ENCODE results near the gene SHE.
A peak's percentile ranks its signal among the peaks of the same experiment; 100 is the strongest.

The SHE gene

DNA sequence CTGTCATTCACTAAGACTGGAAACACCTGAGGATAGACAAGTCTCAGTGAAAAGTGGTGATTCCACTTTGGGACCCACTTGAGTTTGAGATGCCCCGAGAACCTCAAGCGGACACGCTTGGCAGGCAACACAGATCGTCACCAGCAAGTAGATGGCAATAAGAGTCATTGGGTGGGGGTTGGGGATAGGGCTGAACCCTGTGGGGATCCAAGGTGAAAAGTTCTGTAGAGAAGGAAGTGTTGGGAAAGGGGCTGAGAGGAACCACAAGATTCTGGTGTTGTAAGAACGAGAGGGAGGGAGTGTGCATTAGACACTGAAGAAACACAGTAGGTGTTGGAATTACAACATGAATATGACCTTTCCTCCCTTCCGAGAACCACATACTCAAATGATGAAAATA lies 45.6 kb downstream of the SHE start:
- H3K9ac ChIP-seq (ENCODE audit: low read length) = no peak overlapping the region
- H3K27ac ChIP-seq (ENCODE audit: low read depth, low read length) = no peak overlapping the region
- no peaks in the 10 kb centered on the region for H3K27me3 ChIP-seq (ENCODE audit: control insufficient read depth in 1 of 2, insufficient read depth in 2 of 2, low read length in 2 of 2)
- H3K4me3 ChIP-seq (ENCODE audit: low read depth in 1 of 2, low read length in 2 of 2) = no peak overlapping the region
- H3K9me3 ChIP-seq (ENCODE audit: low read length) = no peaks in the 10 kb centered on the region
- no peaks in the 10 kb centered on the region for H3K4me1 ChIP-seq (ENCODE audit: insufficient read depth, low read length)
- peaks cover 60% of the 10 kb centered on the region for H3K36me3 ChIP-seq (ENCODE audit: insufficient read depth, low read length)

DNA sequence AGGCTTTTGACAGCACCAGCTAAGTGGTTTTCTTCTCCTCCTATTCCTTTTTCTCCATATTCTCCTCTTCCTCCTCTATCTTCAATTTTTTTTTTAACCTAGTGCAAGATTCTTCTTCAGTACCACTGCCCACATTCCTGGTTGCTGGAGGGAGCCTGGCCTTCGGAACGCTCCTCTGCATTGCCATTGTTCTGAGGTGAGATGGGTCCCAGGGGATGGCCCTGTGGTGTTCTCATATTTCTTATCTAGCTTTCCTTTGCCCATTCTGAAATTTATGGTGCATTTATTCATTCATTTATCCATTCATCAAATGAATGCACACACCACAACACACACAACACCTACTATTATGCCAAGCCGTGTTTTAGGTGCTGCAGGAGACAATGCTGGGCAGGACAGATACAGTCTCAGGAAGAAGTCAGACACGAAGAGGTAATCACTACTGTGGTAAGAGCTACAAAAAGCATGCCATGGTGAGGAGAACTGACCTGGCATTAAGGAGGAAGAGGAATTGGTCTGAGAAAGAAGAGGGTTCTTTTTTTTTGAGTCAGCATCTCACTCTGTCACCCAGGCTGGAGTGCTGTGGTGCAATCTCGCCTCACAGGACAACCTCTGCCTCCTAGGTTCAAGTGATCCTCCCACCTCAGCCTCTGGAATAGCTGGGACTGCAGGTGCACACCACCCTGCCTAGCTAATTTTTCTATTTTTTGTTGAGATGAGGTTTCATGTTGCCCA lies 47.7 kb downstream of the SHE start:
- no peak overlapping the region for H3K4me3 ChIP-seq (ENCODE audit: low read depth in 1 of 2, low read length in 2 of 2)
- H3K27me3 ChIP-seq (ENCODE audit: control insufficient read depth in 1 of 2, insufficient read depth in 2 of 2, low read length in 2 of 2) = no peaks in the 10 kb centered on the region
- H3K36me3 ChIP-seq (ENCODE audit: insufficient read depth, low read length) = peaks cover 68% of the 10 kb centered on the region
- no peak overlapping the region for H3K27ac ChIP-seq (ENCODE audit: low read depth, low read length)
- no peaks in the 10 kb centered on the region for H3K4me1 ChIP-seq (ENCODE audit: insufficient read depth, low read length)
- H3K9ac ChIP-seq (ENCODE audit: low read length) = no peak overlapping the region
- no peaks in the 10 kb centered on the region for H3K9me3 ChIP-seq (ENCODE audit: low read length)

DNA sequence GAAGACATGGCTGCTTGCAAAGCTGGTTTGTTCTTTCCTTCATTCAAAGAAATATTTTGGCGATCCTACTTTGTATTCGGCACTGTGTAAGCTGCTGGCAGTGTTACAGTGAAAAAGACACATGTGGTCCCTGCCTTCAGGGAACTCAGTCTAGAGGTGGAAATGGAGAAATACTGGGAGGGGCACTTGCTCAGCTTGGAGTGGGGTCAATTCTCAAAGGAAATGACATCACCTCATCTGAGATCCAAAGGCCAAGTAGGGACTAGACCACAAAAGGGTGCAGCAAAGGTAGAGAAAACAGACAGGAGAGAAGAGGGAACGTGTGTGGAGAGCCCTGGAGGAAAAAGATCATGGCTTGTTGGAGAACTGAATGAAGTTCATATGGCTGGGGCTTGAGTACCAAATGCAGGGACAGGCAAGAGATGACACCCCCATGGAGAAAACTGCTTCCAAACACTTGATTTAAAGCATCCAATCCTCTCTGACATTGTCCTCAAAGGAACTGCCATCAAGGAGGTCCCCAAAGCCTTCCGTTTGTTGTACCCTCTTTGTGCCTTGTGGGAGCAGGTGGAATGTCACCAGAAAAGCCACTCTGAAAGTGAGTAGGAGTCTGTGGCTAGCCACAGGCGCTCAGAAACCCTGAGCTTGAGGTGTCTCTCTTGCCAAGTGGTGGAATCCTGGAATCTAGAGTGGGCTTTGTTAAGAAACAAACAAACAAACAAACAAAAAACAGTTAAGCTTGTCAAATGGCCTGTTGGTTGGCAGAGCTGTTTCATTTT lies 48.4 kb downstream of the SHE start:
- no peak overlapping the region for H3K4me3 ChIP-seq (ENCODE audit: low read depth in 1 of 2, low read length in 2 of 2)
- no peaks in the 10 kb centered on the region for H3K27me3 ChIP-seq (ENCODE audit: control insufficient read depth in 1 of 2, insufficient read depth in 2 of 2, low read length in 2 of 2)
- H3K36me3 ChIP-seq (ENCODE audit: insufficient read depth, low read length) = peaks cover 64% of the 10 kb centered on the region
- H3K4me1 ChIP-seq (ENCODE audit: insufficient read depth, low read length) = no peaks in the 10 kb centered on the region
- no peaks in the 10 kb centered on the region for H3K9me3 ChIP-seq (ENCODE audit: low read length)
- no peak overlapping the region for H3K27ac ChIP-seq (ENCODE audit: low read depth, low read length)
- H3K9ac ChIP-seq (ENCODE audit: low read length) = no peak overlapping the region

DNA sequence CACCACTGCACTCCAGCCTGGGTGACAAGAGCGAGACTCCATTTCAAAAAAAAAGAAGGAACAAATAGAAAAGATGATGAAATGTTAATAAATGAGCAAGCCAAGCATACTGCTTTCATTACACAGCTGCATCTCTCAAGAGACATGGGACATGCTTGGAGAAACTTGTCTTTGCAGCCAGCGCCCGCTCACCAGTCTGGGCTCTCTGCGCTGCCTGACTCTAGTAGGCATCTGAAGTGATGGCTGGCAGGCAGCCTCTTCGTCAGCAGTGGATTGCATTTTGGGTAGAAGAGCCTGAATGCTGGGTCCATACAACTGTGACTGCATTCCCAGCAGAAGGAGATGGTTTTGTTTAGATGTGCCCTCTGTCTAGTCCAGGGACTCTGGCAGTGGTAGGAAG lies 49.1 kb downstream of the SHE start:
- no peak overlapping the region for H3K27ac ChIP-seq (ENCODE audit: low read depth, low read length)
- H3K36me3 ChIP-seq (ENCODE audit: insufficient read depth, low read length) = peaks cover 68% of the 10 kb centered on the region
- H3K9ac ChIP-seq (ENCODE audit: low read length) = no peak overlapping the region
- H3K27me3 ChIP-seq (ENCODE audit: control insufficient read depth in 1 of 2, insufficient read depth in 2 of 2, low read length in 2 of 2) = no peaks in the 10 kb centered on the region
- no peaks in the 10 kb centered on the region for H3K9me3 ChIP-seq (ENCODE audit: low read length)
- H3K4me3 ChIP-seq (ENCODE audit: low read depth in 1 of 2, low read length in 2 of 2) = no peak overlapping the region
- H3K4me1 ChIP-seq (ENCODE audit: insufficient read depth, low read length) = no peaks in the 10 kb centered on the region

DNA sequence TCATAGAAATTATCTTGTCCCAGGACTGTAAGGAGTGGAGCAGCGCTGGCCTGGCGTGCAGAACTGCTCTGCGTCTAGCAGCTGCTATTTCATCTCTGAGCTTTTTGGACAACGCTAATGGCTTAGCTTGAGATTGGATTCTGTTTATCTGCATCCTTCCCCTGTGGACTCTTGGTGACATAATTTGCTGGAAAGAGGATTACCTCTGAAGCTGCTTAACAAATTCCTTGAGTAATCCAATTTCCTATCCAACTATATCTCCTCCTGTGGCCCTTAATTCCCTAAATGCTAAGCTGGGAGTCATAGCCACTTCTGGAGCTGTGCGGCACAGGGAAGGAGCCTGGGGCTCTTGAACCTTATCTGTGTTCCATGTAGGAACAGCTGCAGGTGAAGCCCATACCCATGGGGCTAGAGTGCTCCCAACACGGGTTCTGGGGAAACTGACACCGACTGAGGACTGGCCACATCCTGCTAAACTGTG lies 53.8 kb downstream of the SHE start:
- Histone ChIP-seq H3K4me1 (ENCODE audit: insufficient read depth, low read length) (peaks cover 12% of the 10 kb centered on the region), H3K27ac (ENCODE audit: low read depth, low read length) (no peak overlapping the region), H3K36me3 (ENCODE audit: insufficient read depth, low read length) (peaks cover 46% of the 10 kb centered on the region)

DNA sequence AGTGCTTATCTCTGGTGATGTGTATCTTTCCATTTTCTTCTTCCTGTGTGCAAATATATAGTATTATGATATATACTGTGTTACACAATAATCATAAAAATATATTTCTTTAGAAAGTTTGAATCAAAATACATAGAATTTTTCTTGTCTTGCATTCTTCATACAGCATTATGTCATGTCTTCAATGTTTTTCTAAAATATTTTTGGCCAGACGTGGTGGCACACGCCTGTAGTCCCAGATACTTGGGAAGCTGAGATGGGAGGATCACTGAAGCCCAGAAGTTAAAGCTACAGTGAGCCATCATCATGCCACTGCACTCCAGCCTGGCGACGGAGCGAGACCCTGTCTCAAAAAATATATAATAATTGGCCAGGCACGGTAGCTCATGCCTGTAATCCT lies 55.4 kb downstream of the SHE start:
- peaks cover 36% of the 10 kb centered on the region for H3K36me3 ChIP-seq (ENCODE audit: insufficient read depth, low read length)
- no peak overlapping the region for H3K4me3 ChIP-seq (ENCODE audit: low read depth in 1 of 2, low read length in 2 of 2)
- no peak overlapping the region for H3K27ac ChIP-seq (ENCODE audit: low read depth, low read length)

More for the DNA sequence above, 53.8 kb downstream of the SHE start:
- H3K9me3 ChIP-seq (ENCODE audit: low read length) = no peaks in the 10 kb centered on the region
- no peak overlapping the region for H3K4me3 ChIP-seq (ENCODE audit: low read depth in 1 of 2, low read length in 2 of 2)
- H3K9ac ChIP-seq (ENCODE audit: low read length) = no peak overlapping the region
- H3K27me3 ChIP-seq (ENCODE audit: control insufficient read depth in 1 of 2, insufficient read depth in 2 of 2, low read length in 2 of 2) = no peaks in the 10 kb centered on the region

DNA sequence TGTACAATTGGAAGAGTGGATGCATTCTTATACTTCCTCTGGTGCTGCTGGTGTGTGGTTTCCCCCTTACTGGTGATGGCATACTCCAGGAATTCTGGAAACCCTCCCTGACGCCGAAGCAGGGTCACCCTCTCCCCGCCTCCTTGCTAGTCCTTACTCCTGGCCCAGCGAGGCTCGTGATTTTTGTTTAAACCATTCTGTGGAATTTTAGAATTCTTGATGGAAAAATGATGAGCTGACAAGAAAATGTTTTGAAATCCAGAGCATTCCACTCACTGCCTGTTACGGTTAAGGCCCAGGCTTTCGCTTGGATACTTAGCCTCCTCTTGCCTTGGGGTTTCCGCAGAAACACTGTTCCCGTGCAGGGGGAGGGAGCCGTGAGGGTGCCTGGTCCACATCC lies 55.9 kb downstream of the SHE start:
- Histone ChIP-seq H3K36me3 (ENCODE audit: insufficient read depth, low read length) (peaks cover 32% of the 10 kb centered on the region), H3K9me3 (ENCODE audit: low read length) (no peaks in the 10 kb centered on the region), H3K9ac (ENCODE audit: low read length) (no peak overlapping the region), H3K27me3 (ENCODE audit: control insufficient read depth in 1 of 2, insufficient read depth in 2 of 2, low read length in 2 of 2) (no peaks in the 10 kb centered on the region), H3K4me1 (ENCODE audit: insufficient read depth, low read length) (peaks cover 33% of the 10 kb centered on the region), H3K27ac (ENCODE audit: low read depth, low read length) (peak overlapping the region; percentile 61), H3K4me3 (ENCODE audit: low read depth in 1 of 2, low read length in 2 of 2) (no peak overlapping the region)

More for the DNA sequence above, 55.4 kb downstream of the SHE start:
- Histone ChIP-seq H3K4me1 (ENCODE audit: insufficient read depth, low read length) (peaks cover 28% of the 10 kb centered on the region), H3K27me3 (ENCODE audit: control insufficient read depth in 1 of 2, insufficient read depth in 2 of 2, low read length in 2 of 2) (no peaks in the 10 kb centered on the region), H3K9me3 (ENCODE audit: low read length) (no peaks in the 10 kb centered on the region), H3K9ac (ENCODE audit: low read length) (no peak overlapping the region)

DNA sequence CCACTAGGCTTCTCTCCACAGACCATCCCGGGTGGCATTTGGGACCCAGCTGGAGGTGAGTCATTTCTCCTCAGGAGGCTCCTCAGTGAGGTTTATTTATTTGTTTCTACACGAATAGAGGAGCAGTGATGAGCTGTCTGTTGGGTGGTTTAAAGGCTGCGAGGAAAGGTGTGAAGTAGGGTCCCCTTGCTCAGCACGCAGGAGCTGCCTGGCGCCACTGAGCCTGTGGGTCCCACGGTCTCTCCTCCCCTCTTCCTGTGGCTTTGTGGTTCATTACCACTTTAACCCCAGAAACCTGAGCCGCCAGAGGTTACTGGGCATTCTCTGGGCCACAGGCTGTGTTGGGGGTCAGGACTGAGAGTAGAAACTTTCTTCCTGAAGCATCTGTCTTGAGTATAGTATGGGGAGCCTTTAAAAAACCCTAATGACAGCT lies 57.2 kb downstream of the SHE start:
- Histone ChIP-seq H3K36me3 (ENCODE audit: insufficient read depth, low read length) (peaks cover 32% of the 10 kb centered on the region), H3K27ac (ENCODE audit: low read depth, low read length) (no peak overlapping the region), H3K4me1 (ENCODE audit: insufficient read depth, low read length) (peaks cover 39% of the 10 kb centered on the region), H3K9me3 (ENCODE audit: low read length) (no peaks in the 10 kb centered on the region), H3K4me3 (ENCODE audit: low read depth in 1 of 2, low read length in 2 of 2) (no peak overlapping the region), H3K27me3 (ENCODE audit: control insufficient read depth in 1 of 2, insufficient read depth in 2 of 2, low read length in 2 of 2) (no peaks in the 10 kb centered on the region), H3K9ac (ENCODE audit: low read length) (no peak overlapping the region)

DNA sequence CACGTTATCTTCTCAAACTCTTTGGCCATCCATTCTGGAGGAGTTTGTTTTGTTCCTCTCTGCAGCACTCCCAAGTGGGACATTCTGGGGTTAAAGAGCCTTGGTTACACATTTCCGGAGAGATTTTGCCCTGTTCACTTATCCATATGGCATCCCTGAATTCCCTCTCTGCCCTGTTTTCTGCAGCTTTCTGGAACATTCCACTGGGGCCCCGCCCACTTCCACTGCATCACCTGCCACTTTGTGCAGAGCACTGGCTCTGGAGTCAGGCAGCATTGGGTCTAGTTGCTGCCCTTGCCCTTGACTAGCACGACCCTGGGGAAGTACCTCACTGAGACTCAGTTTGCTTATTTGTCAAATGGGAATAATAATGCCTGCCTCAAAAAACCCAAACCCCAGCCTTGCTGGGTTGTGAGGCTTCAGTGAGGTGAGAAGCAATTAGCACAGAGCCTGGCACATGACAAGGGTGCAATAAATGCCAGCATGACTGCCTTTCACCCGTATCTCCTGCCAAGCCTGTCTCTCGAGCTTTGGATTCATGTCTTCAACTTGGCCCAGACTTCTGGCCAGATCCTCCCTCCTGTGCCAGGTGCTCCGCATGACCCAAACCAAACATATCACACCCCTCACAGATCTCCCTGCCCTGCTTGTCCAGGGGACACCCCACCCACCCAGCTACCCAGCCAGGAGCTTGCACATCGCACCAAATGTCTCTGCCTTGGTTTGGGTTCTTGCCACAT lies 58.8 kb downstream of the SHE start:
- H3K27ac ChIP-seq (ENCODE audit: low read depth, low read length) = no peak overlapping the region
- H3K36me3 ChIP-seq (ENCODE audit: insufficient read depth, low read length) = peaks cover 25% of the 10 kb centered on the region
- no peak overlapping the region for H3K9ac ChIP-seq (ENCODE audit: low read length)
- no peak overlapping the region for H3K4me3 ChIP-seq (ENCODE audit: low read depth in 1 of 2, low read length in 2 of 2)
- H3K4me1 ChIP-seq (ENCODE audit: insufficient read depth, low read length) = peaks cover 42% of the 10 kb centered on the region
- no peaks in the 10 kb centered on the region for H3K9me3 ChIP-seq (ENCODE audit: low read length)
- no peaks in the 10 kb centered on the region for H3K27me3 ChIP-seq (ENCODE audit: control insufficient read depth in 1 of 2, insufficient read depth in 2 of 2, low read length in 2 of 2)

DNA sequence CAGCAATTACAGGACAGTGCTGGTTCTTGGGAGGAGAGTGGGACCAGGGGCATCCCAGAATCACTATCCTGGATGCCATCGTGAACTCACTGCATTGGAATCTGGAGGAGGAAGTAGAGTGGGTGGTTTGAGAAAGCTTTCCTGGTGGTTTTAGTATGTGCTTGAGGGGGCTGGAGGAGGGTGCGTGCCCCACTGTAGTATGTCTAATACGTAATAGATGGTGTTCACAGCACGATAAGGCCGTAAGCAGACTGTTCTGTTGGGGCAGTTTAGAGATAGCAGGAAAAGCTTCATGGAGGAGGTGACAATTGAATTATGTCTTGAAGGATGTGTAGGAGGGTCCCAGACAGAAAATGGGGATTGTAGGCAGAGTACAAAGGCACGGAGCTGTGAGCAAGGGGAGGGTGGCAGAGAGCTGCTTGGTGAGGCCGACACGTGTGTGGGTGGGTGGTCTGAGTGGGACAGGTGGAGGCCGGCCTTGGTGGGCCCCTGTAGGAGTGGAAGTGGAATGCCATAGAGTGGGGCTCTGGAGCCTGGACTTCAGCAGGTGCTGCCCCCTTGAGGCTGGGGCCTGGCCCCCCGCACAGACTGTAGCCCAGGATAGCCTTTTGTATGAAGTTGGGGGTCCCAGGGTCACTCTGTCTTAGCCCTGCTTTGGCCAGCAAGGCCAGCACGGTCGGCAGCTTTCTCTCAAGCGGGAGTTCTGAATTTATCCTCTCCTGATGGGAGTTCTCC lies 60.0 kb downstream of the SHE start:
- Histone ChIP-seq H3K27ac (ENCODE audit: low read depth, low read length) (no peak overlapping the region), H3K9me3 (ENCODE audit: low read length) (no peaks in the 10 kb centered on the region), H3K27me3 (ENCODE audit: control insufficient read depth in 1 of 2, insufficient read depth in 2 of 2, low read length in 2 of 2) (no peaks in the 10 kb centered on the region), H3K9ac (ENCODE audit: low read length) (no peak overlapping the region), H3K4me3 (ENCODE audit: low read depth in 1 of 2, low read length in 2 of 2) (no peak overlapping the region), H3K36me3 (ENCODE audit: insufficient read depth, low read length) (peaks cover 17% of the 10 kb centered on the region), H3K4me1 (ENCODE audit: insufficient read depth, low read length) (peaks cover 48% of the 10 kb centered on the region)

Data from muscle layer of colon (tissue), 2 donors.